Left kidney (tissue), 2 donors: ENCODE data around the gene USP21. TPM values are rescaled to one million over a fixed set of nuclear protein-coding genes. Genes with fewer than 3 reads are reported as not detected.

Experiments used
- DNase-seq: peaks from one replicate; pipeline ENCODE4 v3.0.0-alpha.2; 2013
- polyA plus RNA-seq: library from polyadenylated mRNA; unstranded; fragments of 120-200 nt; gene quantifications from one replicate; pipeline ENCODE4 v1.2.1, GENCODE V29; 2013; ENCODE audit not compliant: insufficient read length

USP21 gene
- polyA plus RNA-seq, 1 donor, result 58.3 TPM

DNA sequence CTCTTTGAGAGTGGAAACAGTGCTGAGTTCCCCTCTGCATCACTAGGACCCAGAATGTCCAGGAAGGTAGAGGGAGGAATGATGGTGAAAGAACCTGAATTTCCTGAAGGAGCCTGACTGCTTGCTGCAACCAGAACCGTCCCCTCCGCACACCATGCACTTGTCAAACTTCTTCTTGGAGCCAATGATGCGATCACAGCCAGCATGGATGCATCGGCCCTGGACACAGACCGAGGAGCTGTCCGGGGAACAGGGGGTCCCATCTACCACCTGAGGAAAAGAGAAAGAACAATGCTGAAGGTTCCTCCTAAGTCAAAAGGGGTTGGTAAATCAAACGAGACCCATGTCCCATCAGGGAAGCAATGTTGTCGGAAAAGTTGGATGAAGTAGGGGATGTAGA lies 32.7 kb downstream of the USP21 start:
- DNase-seq, result no peak

DNA sequence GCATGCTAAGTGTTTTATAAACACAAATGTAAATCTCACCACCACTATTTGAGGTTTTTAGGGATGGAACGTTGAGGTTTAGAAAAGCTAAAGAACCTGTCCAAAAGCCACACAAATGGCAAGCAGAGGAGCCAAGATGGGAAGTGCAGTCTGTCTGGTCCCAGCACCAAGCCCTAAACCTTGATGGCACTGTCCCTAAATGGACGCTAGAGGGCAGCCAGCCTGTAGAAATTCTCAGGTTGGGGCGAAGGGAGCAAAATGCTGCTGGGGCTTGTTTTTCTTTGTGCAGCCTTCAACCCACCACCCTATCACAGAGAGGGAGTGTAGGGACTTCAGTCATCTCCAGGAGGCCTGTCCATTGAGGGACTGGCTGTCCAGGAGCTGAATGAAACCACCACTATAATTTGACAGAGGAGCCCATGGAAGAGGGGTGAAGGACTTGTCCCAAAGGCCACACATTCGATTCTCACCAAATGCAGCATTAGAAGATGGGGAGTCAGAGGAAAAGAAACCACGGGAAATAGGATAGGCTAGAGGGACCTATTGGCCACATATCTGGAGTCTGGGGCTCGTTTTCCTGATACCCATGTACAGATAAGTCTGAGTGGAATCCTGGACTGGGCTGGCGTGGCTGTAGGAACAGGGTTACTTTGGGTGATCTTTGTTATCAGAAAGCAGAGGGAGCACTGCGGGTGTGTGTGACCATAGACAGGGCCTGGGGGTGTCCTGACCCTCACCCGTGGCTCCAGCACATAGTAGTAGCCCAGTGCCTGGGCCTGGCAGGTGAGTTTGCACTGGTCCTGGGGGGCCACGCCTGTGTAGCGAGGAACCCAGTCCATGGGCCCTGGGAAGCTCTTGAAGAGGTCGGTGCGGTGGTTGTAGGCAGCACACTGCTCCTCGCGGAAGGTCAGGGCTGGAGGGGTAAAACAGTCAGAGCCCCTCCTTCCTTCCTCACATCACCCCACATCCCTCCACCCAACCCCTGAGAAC lies 33.5 kb downstream of the USP21 start:
- peak; percentile 68 for DNase-seq

DNA sequence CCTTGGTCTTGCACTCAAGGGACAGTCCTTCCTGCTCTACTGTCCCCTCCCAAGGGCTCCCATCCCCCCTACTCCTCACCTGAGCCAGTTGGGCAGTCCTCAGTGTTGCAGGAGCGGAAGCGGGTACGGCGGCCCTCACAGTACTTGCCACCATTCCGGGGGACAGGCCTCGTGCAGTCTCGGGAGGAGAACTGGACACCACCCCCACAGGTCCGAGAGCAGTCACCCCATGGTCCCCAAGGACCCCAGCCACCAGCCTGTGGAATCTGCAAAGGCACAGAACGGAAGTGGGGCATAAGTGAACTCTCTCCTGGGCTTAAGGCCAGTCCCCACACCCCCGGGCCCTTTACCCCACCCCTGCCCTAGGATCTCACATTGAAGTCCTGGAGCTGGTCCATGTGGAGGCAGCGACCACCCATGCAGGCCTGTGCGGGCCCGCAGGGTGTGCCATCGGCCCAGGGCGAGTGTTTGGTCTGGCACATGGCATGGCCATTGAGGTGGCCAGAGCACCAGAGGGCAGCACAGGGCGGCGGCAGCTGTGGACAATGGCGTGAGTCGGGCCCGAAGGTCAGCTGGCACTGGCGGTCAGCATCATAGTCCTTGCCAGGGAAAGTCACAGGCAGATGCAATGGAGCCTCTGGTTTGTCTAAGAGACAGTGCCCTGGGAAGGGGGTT lies 34.4 kb downstream of the USP21 start:
- DNase-seq, result no peak

DNA sequence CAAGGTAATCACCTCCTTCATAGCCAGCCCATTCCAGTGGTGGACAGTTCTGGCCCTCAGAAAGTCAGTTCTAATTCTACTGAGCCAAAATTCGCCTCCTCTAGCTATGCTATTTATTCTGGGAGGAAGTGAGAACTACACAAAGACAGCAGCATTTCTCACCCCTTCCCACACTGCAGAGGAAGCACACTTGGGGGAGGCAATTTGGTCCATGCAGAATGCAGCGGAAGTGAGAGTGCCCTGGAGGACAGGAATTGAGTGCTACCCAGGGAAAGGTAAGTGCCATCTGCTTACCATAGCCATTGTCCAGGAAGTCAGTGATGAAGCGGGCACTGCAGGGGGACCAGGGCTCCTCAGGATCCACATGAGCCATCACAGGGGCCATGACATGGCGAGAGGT lies 35.9 kb downstream of the USP21 start:
- DNase-seq, result no peak

DNA sequence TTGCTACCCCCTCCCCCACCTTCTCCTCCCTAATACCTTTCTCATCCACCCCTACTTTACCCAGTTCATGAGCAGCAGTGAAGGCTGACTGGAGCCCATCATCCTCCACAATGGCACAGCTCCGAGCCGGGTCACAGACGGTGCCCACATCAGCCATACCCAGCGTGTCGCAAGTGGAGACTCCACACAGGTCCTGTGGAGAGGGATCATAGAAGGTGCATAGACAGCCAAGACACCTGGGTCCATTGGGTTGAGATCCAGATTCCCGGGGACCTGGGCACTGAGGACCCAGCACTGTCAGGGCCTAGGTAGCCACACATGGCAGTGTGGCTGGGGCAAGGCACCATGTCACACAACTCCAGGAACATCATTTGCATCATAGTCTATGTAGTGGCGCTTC lies 36.8 kb downstream of the USP21 start:
- no peak for DNase-seq

DNA sequence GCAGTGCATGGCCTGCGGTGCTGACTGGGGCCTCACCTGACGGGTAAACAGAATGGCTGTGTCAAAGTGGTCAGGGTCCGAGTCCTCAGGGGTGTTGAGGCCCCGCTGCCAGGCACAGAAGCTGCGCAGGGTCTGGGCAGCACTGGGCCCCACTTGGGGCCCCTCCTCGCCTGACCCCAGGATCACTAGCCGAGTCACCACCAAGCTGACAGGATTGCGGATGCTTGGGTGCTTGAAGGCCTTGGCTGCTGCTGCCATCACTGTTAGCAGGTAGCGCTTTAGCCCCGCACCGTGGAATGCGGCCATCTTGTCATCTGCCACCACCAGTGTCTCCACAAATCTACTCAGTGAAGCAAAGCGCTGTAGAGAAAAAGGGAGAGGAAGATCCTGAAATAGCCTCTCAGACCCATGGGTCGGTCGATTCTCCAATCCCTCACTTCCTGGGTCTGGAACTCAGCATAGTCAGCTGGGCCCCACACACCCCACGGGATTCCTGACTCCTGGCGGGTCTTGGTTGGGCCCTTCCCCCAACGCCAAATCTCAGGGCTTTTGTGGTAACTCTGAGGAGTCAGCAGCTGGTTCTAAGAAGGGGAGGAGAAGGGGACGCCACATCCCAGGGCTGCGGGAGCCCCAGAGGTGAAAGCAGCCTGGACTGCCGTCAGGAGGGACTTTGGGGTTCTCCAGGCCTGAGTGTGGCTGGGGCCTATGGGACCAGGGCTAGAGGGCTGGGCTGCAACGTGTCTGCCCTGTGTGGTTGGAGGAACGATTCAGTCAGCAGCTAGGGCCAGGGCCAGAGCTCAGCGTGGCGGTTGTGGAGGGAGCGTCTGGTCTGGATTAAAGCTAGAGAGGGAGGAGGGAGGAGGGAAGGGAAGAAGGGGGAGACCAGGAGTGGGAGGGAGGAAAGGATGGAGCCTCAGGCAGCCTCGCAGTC lies 37.5 kb downstream of the USP21 start:
- no peak for DNase-seq

DNA sequence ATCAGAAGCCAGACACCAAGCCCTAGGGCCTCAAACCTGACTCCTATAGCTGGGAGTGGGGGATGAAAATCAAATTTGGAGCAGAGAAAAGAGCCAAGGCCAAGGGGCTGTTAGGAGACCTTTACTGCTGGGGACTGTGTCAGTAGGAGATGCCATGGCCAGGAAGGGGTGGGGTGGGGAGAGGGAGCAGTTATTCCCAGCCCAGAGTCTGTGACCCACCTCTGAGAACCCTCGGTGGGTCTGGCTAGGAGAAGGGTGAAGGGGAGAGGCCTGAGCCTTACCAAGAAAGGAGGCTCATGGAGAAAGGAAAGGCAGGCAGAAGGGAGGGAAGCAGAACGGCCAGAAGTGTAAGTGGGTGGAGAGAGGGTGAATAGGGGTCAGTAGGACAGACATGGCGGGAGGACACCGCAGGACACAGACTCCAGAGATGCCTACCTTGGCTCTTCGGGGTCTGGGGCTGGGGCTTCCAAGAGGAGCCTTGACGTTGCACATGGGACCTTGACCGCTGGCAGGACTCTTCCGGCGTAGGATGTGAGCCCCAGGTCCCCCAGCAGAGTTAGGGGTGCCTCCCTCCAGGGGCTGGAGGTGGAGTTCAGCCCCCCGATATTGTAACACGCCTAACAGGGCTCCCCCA lies 38.4 kb downstream of the USP21 start:
- no peak for DNase-seq

DNA sequence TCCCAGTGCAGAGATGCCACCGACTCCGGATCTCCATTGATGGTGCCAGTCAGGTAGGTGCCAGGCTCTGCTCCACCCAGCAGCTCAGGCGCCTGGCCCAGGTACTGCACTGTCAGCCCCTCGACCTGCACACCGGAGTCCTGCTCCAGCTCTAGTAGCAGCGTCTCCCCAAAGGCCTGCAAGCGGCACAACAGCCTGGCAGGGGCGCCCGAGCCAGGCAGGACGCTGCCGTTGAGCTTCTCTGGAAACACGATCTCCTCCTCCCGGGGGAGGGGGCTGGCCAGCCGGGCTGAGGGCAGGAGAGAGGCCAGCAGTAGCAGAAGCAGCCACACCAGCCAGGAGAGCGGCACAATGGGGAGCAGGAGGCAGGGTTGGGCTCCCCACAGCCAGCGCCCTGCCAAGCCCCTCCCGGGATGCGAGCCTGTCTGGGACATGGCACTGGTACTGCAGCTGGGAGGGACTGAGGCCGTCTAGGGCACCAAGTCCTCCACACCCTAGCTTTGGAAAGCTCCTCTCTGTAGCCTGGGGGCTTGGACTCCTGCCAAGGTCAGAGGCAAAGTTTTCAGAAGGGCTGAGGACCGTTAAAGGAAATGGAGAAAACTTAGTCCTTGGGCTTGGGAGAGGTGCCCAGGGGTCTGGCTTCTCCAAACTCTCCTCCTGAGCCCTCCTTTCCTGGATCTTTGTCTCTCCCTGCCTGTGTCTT lies 39.0 kb downstream of the USP21 start:
- peak; percentile 70 for DNase-seq

DNA sequence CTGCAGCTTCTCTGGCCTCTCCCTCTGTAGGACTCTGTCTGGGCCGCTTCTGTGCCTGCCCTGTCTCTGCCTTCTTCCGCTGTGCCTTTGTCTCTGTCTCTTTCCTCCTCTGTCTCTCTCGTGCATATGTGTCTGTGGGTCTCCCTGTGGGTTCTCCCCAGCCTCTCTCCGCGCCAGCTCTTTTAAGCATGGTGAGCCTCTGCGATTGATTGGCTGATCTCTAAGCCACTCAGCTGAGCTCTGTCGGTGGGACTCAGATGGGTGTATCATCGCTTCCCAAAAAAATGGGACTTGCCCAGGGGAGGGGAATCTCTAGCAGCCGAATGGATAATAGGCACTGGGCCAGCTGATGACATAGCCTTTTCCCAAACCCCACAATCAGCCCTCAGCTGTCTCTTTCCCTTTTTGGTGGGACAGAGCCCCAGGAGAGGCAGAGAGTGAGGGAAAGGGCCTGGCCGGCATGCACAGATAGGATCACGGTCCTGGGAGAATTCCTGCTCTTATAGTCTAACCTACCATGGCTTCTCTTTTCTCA lies 39.7 kb downstream of the USP21 start, which contains the start of gene ADAMTS4:
TSS of gene ADAMTS4 (minus strand) at position 158 of the 535 bp plus-strand sequence. CDS start 427 bp downstream, outside the sequence.
- DNase-seq, result no peak

DNA sequence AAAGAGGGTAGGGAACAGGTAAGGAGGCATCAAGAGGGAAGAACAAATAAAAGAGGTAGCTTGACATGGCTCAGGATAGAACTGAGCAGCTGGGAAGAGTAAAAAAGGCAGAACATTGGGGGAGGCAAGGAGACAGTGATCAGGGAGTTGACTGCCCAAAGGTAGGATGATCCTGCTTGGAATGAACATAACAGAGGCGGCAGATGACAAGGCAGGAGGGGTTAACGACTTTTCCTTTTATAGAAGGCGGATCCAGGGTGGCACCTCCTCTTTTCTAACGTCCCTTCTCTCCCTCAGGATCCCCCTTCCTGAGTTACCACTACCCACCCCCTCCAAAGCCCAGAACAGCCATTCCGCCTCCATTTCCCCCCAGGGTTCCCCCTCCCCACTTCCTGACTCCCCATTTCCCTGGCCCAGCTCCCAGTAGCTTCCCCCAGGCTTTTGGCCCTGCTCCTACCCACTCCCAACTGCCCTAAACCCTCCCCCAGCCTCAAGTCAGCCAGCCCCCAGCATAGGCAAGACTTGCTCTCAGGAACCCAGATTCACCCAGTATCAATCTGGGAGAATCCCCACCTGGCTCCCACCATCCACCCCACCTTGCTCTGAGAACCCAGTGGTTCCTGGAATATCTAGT lies 40.3 kb downstream of the USP21 start:
- DNase-seq, result no peak

DNA sequence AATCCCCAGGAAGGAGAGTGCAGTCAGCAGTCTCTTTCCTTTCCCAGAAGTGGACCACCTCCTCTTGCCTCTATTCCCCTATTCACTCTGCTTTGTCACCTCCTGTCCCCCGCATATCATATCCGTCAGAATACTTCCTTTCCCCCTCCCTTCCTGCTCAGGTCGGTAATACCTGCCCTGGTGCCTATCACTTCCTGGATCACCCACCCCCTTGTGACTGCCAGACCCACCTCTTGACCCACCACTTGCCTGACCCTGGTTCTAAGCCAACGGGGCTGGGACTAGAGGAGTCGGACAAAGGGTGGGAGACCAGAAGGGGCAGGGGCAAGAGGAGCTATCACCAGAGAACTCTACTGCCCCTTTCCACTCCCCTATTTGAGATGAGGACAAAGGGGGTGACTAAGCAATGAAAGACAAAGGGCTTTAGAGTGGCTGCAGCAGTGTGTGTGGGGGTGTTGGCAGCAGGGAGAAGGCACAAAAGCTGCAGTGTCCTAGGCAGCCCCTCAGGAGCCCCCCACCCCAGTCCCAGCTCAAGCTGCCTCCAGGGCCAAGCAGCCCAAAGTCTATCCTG lies 41.2 kb downstream of the USP21 start:
- DNase-seq, result no peak

DNA sequence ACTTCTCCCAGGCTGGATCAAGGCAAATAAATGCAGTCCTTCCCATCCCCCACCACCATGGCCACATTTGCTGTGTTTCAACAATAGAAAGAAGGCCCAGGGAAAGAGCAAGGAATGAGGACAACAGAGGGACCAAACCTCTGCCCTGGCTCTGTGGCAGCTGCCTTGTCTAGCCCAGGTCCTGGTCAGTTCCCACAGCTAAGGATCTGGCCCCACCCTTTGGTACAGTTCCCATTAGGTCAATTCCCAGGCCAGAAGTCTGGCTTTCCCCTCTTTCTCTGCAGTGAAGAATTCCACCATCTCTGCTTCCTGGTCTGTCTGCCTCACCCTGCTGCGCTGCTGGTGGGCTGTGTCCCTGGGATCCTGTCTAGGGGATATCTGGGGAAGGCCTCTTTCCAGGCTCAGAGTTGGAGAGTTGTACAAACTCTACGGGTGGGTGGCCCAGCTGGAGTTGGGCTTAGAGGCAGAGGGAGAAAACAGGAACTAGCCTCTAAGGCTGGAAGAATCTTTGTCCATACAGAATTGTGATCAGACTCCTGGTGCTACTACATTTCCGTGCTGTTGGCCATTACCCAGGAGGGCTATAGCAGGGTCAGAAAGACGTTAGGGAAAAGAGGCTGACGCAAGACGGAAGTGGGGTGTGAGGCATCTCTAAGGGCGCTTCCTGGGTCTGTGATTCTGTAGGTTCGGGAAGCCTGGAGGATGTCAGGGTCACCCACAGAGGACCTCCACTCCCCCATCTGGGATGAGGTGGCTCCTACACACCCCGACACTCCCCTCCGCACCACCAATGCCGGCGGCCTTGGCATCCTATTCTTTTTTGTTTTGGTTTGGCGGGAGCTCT lies 41.9 kb downstream of the USP21 start:
- no peak for DNase-seq

DNA sequence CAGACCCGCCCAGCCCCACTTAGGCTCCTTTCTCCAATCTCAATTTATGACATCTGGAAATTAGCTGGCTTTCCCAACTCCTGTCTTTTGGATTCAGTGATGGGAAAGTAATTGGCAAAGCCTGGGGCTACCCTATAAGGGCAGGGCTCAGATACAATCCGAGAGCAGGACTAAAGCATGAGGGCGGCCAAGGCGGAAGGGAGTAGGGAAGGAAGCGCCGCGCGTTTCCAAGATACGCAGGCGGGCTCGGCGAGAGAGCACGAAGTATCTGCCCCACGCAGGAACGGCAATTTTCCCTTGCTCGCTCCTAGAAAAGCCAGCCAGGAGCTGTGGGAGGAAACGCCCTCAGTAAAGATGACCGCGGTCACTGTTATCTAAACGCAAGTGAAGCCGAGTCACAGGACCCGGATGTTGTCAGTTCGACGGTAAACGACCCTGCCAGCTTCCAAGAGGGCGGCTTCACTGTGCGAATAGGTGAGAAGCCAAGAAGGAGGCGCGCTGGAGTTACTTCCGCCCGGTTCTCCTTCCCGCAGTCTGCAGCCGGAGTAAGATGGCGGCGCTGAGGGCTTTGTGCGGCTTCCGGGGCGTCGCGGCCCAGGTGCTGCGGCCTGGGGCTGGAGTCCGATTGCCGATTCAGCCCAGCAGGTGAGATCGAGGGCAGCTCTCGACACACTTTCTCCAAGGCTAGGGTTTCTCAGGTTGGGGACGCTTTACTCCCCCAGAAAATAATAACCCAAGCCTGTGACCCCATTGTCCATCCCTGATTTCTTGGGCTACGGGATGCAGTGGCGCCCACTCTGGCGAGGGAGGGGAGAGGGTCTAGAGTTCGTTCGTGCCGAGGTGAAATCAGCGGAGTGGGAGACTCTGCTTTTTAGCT lies 42.8 kb downstream of the USP21 start, which contains the start of gene NDUFS2:
TSS of gene NDUFS2 (plus strand) at position 532 of the 877 bp plus-strand sequence. CDS start at position 551, 19 bp downstream.
- DNase-seq, result peak; percentile 99

DNA sequence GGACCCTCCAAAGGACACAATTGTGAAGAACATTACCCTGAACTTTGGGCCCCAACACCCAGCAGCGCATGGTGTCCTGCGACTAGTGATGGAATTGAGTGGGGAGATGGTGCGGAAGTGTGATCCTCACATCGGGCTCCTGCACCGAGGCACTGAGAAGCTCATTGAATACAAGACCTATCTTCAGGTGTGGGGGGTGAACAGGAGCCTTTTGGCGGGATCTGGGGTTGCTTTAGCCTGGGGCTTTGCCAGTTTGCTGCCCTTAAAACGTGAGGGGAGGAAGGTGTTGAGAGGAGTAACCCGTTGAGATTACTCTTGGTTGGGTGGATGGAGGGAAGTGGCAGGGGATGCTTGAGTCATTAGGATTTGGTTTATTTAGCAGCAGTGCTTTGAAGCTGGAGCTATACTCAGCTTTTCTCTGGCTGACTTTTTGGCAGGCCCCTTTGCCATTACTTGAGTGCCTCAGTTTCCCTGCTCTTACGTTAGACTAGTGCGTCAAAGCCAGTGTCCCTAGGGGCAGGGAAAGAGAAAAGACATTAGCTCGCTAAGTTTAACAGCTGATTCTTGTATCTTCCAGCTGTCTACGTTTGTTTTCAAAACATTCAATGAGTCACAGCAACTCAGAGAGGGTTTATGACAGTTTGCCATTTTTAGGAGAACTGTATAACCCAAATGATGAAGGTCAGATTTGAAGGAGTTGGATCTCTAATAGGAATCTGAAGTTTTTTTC lies 47.3 kb downstream of the USP21 start:
- no peak for DNase-seq

DNA sequence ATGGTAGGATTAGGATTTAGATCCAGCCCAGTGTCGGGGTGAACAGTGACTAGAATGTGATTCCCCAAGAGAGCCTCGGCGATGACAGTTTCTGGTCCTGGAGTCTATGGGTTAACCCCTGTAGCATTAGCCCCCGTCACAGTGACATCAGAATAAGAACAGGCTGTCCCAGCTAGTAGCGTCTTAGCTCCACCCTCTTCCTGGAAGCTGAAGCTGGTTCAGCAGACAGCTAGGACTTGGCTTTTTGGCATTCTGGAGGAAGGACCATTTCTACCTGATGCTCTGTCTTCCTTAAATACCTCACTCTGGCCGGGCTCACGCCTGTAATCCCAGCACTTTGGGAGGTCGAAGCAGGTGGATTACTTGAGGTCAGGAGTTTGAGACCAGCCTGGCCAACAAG lies 47.9 kb downstream of the USP21 start:
- DNase-seq, result no peak

DNA sequence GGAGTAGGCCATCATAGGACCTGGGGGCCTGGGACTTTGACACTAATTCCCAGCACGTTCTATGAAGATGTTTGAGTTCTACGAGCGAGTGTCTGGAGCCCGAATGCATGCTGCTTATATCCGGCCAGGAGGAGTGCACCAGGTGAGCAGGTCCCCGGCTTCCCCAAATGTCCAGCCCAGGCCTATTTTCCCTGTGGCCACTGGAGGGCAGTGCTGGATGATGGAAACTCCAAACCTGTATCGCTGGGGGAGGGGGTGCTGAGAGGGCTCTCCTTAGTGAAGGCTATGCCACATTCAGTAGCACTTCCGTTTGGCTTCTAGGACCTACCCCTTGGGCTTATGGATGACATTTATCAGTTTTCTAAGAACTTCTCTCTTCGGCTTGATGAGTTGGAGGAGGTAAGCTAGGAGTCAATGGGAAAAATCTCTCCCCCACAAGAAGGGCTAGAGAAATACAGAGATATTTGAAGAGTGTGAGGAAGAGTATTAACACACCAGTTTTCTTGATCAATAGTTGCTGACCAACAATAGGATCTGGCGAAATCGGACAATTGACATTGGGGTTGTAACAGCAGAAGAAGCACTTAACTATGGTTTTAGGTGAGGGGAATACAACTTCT lies 50.6 kb downstream of the USP21 start:
- DNase-seq, result no peak
